Lung (tissue), 12 donors: ENCODE measurements around the gene SYCE3. TPM values are rescaled to one million over a fixed set of nuclear protein-coding genes. Genes with fewer than 3 reads are reported as not detected.

ENCODE experiments used
- ATAC-seq: fragments of 200-7000 bp; cut with Tn5 transposase; one replicate; pipeline ENCODE4 v1.9.1; 2020; ENCODE audit warnings: moderate number of reproducible peaks; ENCODE audit not compliant: insufficient read depth, low FRiP score
- DNase-seq, 3 donors: peaks; one replicate each; pipeline ENCODE4 v3.0.0-alpha.2; 2013 to 2017
- H3K27ac ChIP-seq, 2 donors: one replicate each; pipeline ENCODE4 v1.5.1; 2013; ENCODE audit warnings: mild to moderate bottlenecking in 2 of 2, moderate library complexity in 2 of 2, control low read depth in 1 of 2, inconsistent platforms in 1 of 2, low read depth in 1 of 2, low read length in 1 of 2
- H3K27me3 ChIP-seq, 3 donors: one replicate each; pipeline ENCODE4 v1.5.1; 2013; ENCODE audit warnings: low read length in 2 of 3; ENCODE audit not compliant: control insufficient read depth in 3 of 3, insufficient read depth in 3 of 3
- H3K36me3 ChIP-seq, 4 donors: one replicate each; pipeline ENCODE4 v1.5.1; 2013; ENCODE audit warnings: low read length in 4 of 4, mild to moderate bottlenecking in 1 of 4, moderate library complexity in 1 of 4; ENCODE audit not compliant: control insufficient read depth in 4 of 4, insufficient read depth in 4 of 4
- H3K4me1 ChIP-seq, 5 donors: one replicate each; pipeline ENCODE4 v1.5.1; 2013; ENCODE audit warnings: low read length in 5 of 5, mild to moderate bottlenecking in 2 of 5, moderate library complexity in 1 of 5; ENCODE audit not compliant: control insufficient read depth in 5 of 5, insufficient read depth in 5 of 5
- H3K4me3 ChIP-seq: one replicate; pipeline ENCODE4 v1.5.1; 2013; ENCODE audit warnings: mild to moderate bottlenecking, control low read depth, moderate library complexity
- H3K9ac ChIP-seq, 2 donors: one replicate each; pipeline ENCODE4 v1.5.1; 2013; ENCODE audit warnings: low read length in 2 of 2, control low read depth in 1 of 2; ENCODE audit not compliant: insufficient read depth in 1 of 2
- H3K9me3 ChIP-seq, 4 donors: one replicate each; pipeline ENCODE4 v1.5.1; 2013; ENCODE audit warnings: low read length in 3 of 4, mild to moderate bottlenecking in 1 of 4, moderate library complexity in 1 of 4; ENCODE audit not compliant: control insufficient read depth in 4 of 4, insufficient read depth in 3 of 4
- WGBS, 2 donors: extraction: QIAGEN DNeasy Blood & Tissue Kit; methylation state at CpG; one replicate each; pipeline ENCODE4 v1.1.7; 2013; 5-methylcytosine and 5-hydroxymethylcytosine counted together
- polyA plus RNA-seq, 2 donors: library from polyadenylated mRNA; stranded (reverse); fragments of 200-250 nt; gene quantifications; one replicate each; pipeline ENCODE4 v1.2.1, GENCODE V29; 2013
- total RNA-seq, 2 donors: library from RNA; depleted of rRNA in 1 of 2; stranded (reverse); fragments of >200 nt in 1 of 2; gene quantifications; one replicate each; pipeline ENCODE4 v1.2.1, GENCODE V29; 2014 to 2021
- TF ChIP-seq, protein P1 (sequence below): IDR thresholded peaks from 2 replicates; pipeline ENCODE4 v1.5.1; 2012; ENCODE audit warnings: mild to moderate bottlenecking; ENCODE audit errors: control extremely low read depth, extremely low read depth
- donor health status: control.
- donor health status: control.
- donor health status: Bipolar disorder and iron deficiency.
- donor health status: healthy.
- donor health status: DM: yes; HTN: yes; CAD: no.

SYCE3 gene
- total and polyA plus RNA-seq, 4 donors, result 1.1 to 1.7 TPM; not detected in 2

- H3K9me3 ChIP-seq, result peaks cover 0 to 6% (median 0%) of the 10 kb centered on the region in 4 donors
- no peak overlapping the region for H3K27ac ChIP-seq
- peaks cover 17 to 48% (median 22%) of the 10 kb centered on the region in 3 donors for H3K27me3 ChIP-seq
- ATAC-seq, result no peak
- TF ChIP-seq, protein P1, sequence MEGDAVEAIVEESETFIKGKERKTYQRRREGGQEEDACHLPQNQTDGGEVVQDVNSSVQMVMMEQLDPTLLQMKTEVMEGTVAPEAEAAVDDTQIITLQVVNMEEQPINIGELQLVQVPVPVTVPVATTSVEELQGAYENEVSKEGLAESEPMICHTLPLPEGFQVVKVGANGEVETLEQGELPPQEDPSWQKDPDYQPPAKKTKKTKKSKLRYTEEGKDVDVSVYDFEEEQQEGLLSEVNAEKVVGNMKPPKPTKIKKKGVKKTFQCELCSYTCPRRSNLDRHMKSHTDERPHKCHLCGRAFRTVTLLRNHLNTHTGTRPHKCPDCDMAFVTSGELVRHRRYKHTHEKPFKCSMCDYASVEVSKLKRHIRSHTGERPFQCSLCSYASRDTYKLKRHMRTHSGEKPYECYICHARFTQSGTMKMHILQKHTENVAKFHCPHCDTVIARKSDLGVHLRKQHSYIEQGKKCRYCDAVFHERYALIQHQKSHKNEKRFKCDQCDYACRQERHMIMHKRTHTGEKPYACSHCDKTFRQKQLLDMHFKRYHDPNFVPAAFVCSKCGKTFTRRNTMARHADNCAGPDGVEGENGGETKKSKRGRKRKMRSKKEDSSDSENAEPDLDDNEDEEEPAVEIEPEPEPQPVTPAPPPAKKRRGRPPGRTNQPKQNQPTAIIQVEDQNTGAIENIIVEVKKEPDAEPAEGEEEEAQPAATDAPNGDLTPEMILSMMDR, result no peak
- no peak for DNase-seq
- no peak overlapping the region for H3K4me3 ChIP-seq
- peaks cover 0 to 3% (median 0%) of the 10 kb centered on the region in 5 donors for H3K4me1 ChIP-seq
- H3K9ac ChIP-seq, result no peak overlapping the region
- WGBS, 2 donors, result 79 to 81% methylated on average over 20 of the region's 20 CpGs
- no peaks in the 10 kb centered on the region for H3K36me3 ChIP-seq
Observed at GRCh38 chr22:50605613-50606074, 42.9 kb upstream of the SYCE3 start.

DNA sequence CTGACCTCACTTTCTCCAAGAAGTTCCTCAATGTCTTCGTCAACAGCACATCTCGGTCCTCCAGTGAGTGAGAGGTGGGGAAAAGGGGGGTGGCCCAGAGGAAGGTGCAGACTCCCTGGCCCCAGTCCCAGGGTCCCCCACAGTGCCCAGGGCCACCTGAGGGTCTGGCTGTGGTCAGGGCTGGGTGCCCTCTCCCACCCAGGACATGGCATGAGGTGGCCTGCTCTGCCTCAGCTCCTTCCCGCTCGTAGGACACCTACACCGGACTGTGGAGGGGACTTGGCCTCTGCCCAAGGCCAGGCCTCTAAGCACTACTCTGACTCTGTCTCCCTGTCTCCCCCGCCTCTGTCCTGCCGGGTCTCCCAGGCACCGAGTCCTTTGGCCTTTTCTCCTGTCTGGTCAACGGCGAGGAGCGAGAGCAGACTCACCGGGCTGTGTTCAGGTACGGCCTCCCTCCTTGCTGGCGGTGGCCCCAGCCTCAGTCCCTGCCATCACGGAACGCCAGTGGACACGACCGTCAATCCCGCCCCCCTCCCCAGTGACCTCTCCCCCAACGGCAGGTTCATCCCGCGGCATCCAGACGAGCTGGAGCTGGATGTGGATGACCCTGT is 42.4 kb upstream of the SYCE3 start:
- Histone ChIP-seq H3K36me3 (no peaks in the 10 kb centered on the region), H3K9ac (no peak overlapping the region), H3K4me3 (no peak overlapping the region), H3K4me1 (peaks cover 0 to 3% (median 0%) of the 10 kb centered on the region in 5 donors), H3K27me3 (peaks cover 17 to 48% (median 22%) of the 10 kb centered on the region in 3 donors), H3K9me3 (peaks cover 0 to 6% (median 0%) of the 10 kb centered on the region in 4 donors), H3K27ac (no peak overlapping the region)
- ATAC-seq, result no peak
- 83 to 89% methylated on average over 23 of the region's 23 CpGs for WGBS, 2 donors
- TF ChIP-seq, protein P1, result no peak
- no peak for DNase-seq

DNA sequence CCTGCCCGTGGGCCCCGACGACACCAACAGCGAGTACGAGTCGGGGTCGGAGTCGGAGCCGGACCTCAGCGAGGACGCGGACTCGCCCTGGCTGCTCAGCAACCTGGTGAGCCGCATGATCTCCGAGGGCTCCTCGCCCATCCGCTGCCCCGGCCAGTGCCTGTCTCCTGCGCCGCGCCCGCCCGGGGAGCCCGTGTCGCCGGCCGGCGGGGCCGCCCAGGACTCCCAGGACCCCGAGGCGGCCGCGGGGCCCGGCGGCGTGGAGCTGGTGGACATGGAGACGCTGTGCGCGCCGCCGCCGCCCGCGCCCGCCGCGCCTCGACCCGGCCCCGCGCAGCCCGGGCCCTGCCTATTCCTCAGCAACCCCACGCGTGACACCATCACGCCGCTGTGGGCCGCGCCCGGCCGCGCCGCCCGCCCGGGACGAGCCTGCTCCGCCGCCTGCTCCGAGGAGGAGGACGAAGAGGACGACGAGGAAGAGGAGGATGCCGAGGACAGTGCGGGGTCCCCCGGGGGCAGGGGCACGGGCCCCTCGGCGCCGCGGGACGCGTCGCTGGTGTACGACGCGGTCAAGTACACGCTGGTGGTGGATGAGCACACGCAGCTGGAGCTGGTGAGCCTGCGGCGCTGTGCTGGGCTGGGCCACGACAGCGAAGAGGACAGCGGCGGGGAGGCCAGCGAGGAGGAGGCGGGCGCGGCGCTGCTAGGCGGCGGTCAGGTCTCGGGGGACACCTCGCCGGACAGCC is 41.7 kb upstream of the SYCE3 start:
- TF ChIP-seq, protein P1, result no peak
- Histone ChIP-seq H3K36me3 (no peaks in the 10 kb centered on the region), H3K9ac (no peak overlapping the region), H3K4me3 (no peak overlapping the region), H3K27me3 (peaks cover 22 to 54% (median 22%) of the 10 kb centered on the region in 3 donors), H3K9me3 (peaks cover 0 to 6% (median 0%) of the 10 kb centered on the region in 4 donors), H3K27ac (no peak overlapping the region), H3K4me1 (peaks cover 0 to 5% (median 0%) of the 10 kb centered on the region in 5 donors)
- ATAC-seq, result no peak
- DNase-seq, result no peak
- WGBS, 2 donors, result 48 to 50% methylated on average over 76 to 103 of the region's 103 CpGs
